AG04450 (cell line): ENCODE measurements around the gene EIF3L. TPM values are rescaled to one million over a fixed set of nuclear protein-coding genes. Genes with fewer than 3 reads are reported as not detected.
"Not testable (repeated sequence)": the region's sequence is repeated elsewhere in the genome, so short reads cannot be mapped to it uniquely, and the experiment has no call there.

Source experiments
- CTCF ChIA-PET: fragments of 300-600, 350-600 bp; formaldehyde crosslinking; extraction: SDS; loops from one replicate; lab custom pipeline; 2022; ENCODE audit warnings: antibody characterized with exemption, inconsistent platforms; lab: Charles Lee
- POLR2A ChIA-PET: fragments of 350-600 bp; formaldehyde crosslinking; extraction: SDS; loops from one replicate; lab custom pipeline; 2021; ENCODE audit warnings: antibody characterized with exemption, inconsistent platforms; lab: Yijun Ruan, JAX
- DNase-seq: peaks from one replicate; pipeline ENCODE4 v3.0.0-alpha.2; 2011; ENCODE audit warnings: low read depth, low spot score
- H3K27ac ChIP-seq: one replicate; pipeline ENCODE4 v1.5.1; 2012; ENCODE audit warnings: low read depth, low read length, control low read depth
- H3K27me3 ChIP-seq: one replicate; pipeline ENCODE4 v1.6.0; 2012; ENCODE audit warnings: low read length; ENCODE audit not compliant: control insufficient read depth, insufficient read depth
- H3K4me3 ChIP-seq: 2 replicates; pipeline ENCODE4 v1.5.1; 2011; ENCODE audit warnings: mild to moderate bottlenecking, low read depth, low read length, control low read depth
- H3K9me3 ChIP-seq: 2 replicates; pipeline ENCODE4 v1.5.1; 2012; ENCODE audit warnings: low read length; ENCODE audit not compliant: control insufficient read depth, insufficient read depth
- polyA minus RNA-seq: library from RNA; depleted of rRNA, polyadenylated mRNA; stranded (reverse); fragments of >200 nt; gene quantifications from 2 replicates; pipeline ENCODE4 v1.2.3, GENCODE V29; 2011; rRNA and poly(A)+ RNA removed
- polyA plus RNA-seq: library from polyadenylated mRNA; depleted of rRNA; stranded (reverse); fragments of >200 nt; gene quantifications from 2 replicates; pipeline ENCODE4 v1.2.3, GENCODE V29; 2011; rRNA removed
- TF ChIP-seq, protein P1 (sequence below): IDR thresholded peaks from 2 replicates; pipeline ENCODE4 v1.5.1; 2011; ENCODE audit warnings: low read depth, low read length, control low read depth, inconsistent platforms

EIF3L gene
- polyA plus RNA-seq = 833 and 867 TPM in 2 replicates
- polyA minus RNA-seq = 654 and 673 TPM in 2 replicates

DNA sequence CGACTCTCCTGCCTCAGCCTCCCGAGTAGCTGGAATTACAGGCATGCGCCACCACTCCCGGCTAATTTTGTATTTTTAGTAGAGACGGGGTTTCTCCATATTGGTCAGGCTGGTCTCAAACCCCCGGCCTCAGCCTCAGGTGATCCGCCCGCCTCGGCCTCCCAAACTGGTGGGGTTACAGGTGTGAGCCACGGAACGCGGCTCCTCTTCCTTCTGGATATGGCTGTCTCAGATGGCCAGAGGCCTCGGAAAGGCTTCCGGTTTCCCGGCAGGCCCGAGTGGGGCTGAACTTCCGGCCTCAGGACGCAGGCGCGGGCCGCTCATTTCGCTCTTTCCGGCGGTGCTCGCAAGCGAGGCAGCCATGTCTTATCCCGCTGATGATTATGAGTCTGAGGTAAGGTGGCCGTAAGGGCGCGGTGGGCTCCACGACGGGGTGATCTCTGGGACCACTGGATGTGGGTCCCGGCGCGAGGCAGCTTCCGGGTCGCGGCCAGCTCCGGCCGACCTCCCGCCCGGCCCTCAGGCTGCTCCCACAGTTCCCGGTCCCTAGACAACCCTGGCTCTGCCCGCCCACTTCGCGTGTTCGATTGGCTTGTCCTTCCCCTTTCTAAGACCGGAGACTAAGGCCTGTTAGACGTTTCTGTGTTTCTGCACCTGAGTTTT, at the start of gene EIF3L:
TSS of gene EIF3L (plus strand) at position 331 of the 663 bp plus-strand sequence. CDS start at position 362, 31 bp downstream.
- ChIA-PET CTCF (interaction anchor here (1.4 to 1.5 kb wide), 2 partner anchors 12 to 15 kb away, joined by 3 to 11 read pairs; no protein-coding TSS in a partner anchor), POLR2A (interaction anchor here (0.8 kb wide), 1 partner anchor 56 kb away, joined by 3 read pairs; no protein-coding TSS in a partner anchor)
- H3K9me3 ChIP-seq = peaks cover 4% of the 10 kb centered on the region; the same call in 1 of the 2 replicates
- no peaks in the 10 kb centered on the region for H3K27me3 ChIP-seq
- DNase-seq = peak; percentile 48
- H3K27ac ChIP-seq = peak within 1 kb of the TSS; percentile 87
- H3K4me3 ChIP-seq = peak within 1 kb of the TSS; percentile 99
- TF ChIP-seq, protein P1, sequence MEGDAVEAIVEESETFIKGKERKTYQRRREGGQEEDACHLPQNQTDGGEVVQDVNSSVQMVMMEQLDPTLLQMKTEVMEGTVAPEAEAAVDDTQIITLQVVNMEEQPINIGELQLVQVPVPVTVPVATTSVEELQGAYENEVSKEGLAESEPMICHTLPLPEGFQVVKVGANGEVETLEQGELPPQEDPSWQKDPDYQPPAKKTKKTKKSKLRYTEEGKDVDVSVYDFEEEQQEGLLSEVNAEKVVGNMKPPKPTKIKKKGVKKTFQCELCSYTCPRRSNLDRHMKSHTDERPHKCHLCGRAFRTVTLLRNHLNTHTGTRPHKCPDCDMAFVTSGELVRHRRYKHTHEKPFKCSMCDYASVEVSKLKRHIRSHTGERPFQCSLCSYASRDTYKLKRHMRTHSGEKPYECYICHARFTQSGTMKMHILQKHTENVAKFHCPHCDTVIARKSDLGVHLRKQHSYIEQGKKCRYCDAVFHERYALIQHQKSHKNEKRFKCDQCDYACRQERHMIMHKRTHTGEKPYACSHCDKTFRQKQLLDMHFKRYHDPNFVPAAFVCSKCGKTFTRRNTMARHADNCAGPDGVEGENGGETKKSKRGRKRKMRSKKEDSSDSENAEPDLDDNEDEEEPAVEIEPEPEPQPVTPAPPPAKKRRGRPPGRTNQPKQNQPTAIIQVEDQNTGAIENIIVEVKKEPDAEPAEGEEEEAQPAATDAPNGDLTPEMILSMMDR = no peak

DNA sequence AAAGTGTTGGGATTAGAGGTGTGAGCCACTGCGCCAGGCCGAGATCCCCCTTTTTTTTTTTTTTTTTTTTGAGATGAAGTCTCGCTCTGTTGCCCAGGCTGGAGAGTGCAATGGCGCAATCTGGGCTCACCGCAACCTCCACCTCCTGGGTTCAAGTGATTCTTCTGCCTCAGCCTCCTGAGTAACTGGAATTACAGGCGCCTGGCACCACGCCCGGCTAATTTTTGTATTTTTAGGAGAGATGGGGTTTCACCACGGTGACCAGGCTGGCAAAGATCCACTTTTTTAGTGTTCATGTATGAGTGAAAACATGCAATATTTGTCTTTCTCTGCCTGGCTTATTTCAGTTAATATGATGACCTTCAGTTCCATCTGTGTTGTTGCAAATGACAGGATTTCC, 49.2 kb upstream of the EIF3L start:
- H3K27ac ChIP-seq, H3K9me3 ChIP-seq, H3K27me3 ChIP-seq, DNase-seq, H3K4me3 ChIP-seq, POLR2A ChIA-PET: not testable (repeated sequence)
- CTCF ChIA-PET = interaction anchor here (0.6 kb wide), 1 partner anchor 50 kb away, joined by 3 read pairs; no protein-coding TSS in a partner anchor

DNA sequence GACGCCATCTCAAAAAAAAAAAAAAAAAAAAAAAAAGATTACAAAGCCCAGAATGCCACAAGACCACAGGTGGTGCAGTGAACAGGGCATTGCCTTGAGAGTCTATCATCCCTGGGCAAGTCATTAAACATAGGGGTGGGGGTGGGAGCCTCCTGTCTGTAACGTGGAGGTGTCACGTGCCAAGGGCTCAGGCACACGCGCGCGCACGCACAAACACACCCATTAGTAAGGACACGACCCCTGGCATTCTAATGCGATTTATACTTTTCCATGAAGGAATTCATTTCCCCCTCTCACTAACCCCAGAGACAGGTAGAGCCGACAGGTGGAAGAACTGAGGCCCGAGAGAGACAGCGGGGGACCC, 47.3 kb upstream of the EIF3L start:
- ChIA-PET CTCF (interaction anchor here (0.6 to 0.8 kb wide), 2 partner anchors 61 to 158 kb away, joined by 3 to 4 read pairs; no protein-coding TSS in a partner anchor), POLR2A (interaction anchor here (1.3 kb wide), 1 partner anchor 26 kb away, joined by 4 read pairs; no protein-coding TSS in a partner anchor)
- Histone ChIP-seq H3K4me3 (peak overlapping the region; percentile 60), H3K27me3 (no peaks in the 10 kb centered on the region), H3K27ac (no peak overlapping the region), H3K9me3 (no peaks in the 10 kb centered on the region; the same call in 1 of the 2 replicates)
- DNase-seq = no peak
- TF ChIP-seq, protein P1 = no peak

DNA sequence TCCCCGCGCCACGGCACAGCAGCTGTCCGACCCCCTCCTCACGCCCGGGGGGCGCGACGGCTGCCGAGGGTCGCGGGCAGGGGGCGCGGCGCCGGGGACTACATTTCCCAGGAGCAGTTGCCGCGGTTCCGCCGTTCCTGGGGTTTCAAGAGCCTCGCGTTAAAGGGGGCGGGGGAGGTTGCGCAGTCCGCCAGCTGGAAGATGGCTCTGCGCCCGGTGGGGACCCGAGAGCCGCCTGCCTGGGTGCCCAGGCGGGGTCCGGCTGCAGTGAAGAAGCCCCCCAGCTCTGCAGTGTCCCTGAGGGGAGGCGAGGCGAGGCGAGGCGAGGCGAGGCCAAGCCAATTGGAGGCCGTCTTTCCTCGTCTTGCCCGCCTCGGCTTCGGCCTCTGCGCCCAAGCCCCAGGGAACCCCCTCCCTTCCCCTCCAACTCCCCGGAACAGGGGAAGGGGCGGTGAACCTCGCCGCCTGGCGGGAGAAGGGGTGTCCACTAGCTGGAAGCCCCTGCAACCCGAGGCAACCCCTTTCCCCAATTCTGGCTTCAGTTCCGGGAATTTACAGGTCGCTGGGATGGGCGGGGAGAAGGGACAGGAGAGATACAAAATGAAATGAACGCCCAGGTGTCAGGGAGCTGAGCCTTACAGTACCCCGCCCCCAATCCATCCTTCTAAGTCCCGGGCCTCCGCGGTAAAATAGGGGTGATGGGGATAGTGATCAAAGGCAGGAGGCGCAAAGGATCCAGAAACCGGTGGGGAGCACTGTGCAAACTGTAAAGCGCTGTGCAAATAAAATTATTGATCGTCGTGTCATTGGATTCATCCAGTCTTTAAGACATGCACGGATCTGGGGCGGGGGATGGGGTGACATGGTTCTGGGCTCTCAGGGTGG, 46.7 kb upstream of the EIF3L start:
- TF ChIP-seq, protein P1 = no peak
- no peak overlapping the region for H3K27ac ChIP-seq
- ChIA-PET POLR2A (interaction anchor here (0.7 to 1.3 kb wide), 2 partner anchors 26 to 248 kb away, joined by 3 to 4 read pairs; no protein-coding TSS in a partner anchor), CTCF (interaction anchor here (0.6 to 0.8 kb wide), 3 partner anchors 15 to 159 kb away, joined by 3 to 4 read pairs (median 3); no protein-coding TSS in a partner anchor)
- no peaks in the 10 kb centered on the region for H3K27me3 ChIP-seq
- peak overlapping the region; percentile 60 for H3K4me3 ChIP-seq
- DNase-seq = no peak
- no peaks in the 10 kb centered on the region; the same call in 1 of the 2 replicates for H3K9me3 ChIP-seq

DNA sequence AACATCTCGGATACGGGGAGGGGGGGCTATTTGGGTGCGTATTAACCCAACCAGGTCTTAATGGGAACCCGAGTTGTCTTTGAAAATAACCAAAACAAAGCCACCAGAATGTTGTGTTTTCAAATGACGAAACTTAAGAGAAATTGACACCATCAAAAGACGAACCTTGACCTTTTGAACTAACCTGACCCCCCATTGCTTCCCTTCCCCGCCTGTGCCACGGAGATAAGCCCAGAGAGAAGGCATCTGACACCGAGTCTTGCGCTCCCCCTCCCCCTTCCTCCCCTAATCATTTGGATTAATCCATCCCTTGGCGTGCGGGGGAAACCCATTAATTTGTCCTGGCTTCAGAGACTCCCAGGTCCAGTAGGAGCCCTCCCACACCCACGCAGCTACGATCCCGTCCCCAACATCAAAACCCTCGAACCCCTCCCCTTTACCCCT, 46.0 kb upstream of the EIF3L start:
- H3K4me3 ChIP-seq = no peak overlapping the region
- no peak overlapping the region for H3K27ac ChIP-seq
- TF ChIP-seq, protein P1 = no peak
- ChIA-PET POLR2A (interaction anchor here (0.7 to 1.3 kb wide), 2 partner anchors 27 to 249 kb away, joined by 3 to 4 read pairs; no protein-coding TSS in a partner anchor), CTCF (no interaction called here)
- no peaks in the 10 kb centered on the region; the same call in 1 of the 2 replicates for H3K9me3 ChIP-seq
- no peak for DNase-seq
- H3K27me3 ChIP-seq = no peaks in the 10 kb centered on the region
